Measurements from ENCODE around the gene SULT4A1. TPM values are rescaled to one million over a fixed set of nuclear protein-coding genes. Genes with fewer than 3 reads are reported as not detected.

SULT4A1 gene
- polyA plus RNA-seq, 1 of the 3 experiments (the other 2 are of a cell fraction) = 3.9 TPM

- H4K20me1 ChIP-seq (ENCODE audit: insufficient read depth) = no peaks in the 10 kb centered on the region
These were observed 8.9 kb downstream of the SULT4A1 start for GRCh38 chr22:43853328-43853931.

More at GRCh38 chr22:43853328-43853931, 8.9 kb downstream of the SULT4A1 start:
- H3F3A ChIP-seq (replicated peaks; ENCODE audit: insufficient read depth) = no peaks in the 10 kb centered on the region
- no peak overlapping the region for H3K9ac ChIP-seq
- H3K36me3 ChIP-seq (replicated peaks in 1 of 2; ENCODE audit: control insufficient read depth in 1 of 2, insufficient read depth in 2 of 2, low read length in 1 of 2) = no peaks in the 10 kb centered on the region
- WGBS (ENCODE audit: low lambda C conversion rate) = 89% methylated on average over 3 of the region's 10 CpGs
- no peak for TF ChIP-seq USF2 (IDR thresholded peaks at IDR 0.05; ENCODE audit: borderline replicate concordance, low read depth, low read length)
- no peak for TF ChIP-seq FOSL2 (IDR thresholded peaks at IDR 0.05; ENCODE audit: borderline replicate concordance, low read depth)
- no peak for TF ChIP-seq EP300 (IDR thresholded peaks at IDR 0.05; ENCODE audit: borderline replicate concordance in 1 of 2, low read depth in 1 of 2, low read length in 1 of 2)
- TF ChIP-seq MAX (IDR thresholded peaks at IDR 0.05; ENCODE audit: low read depth) = no peak
- TF ChIP-seq CTCF (IDR thresholded peaks at IDR 0.05) = no peak
- TF ChIP-seq EZH2phosphoT487 (IDR thresholded peaks at IDR 0.05; ENCODE audit: borderline replicate concordance, low read depth) = no peak
- TF ChIP-seq USF1 (IDR thresholded peaks at IDR 0.05; ENCODE audit: borderline replicate concordance, low read depth) = no peak
- TF ChIP-seq GABPA (IDR thresholded peaks at IDR 0.05; ENCODE audit: low read depth) = no peak
- TF ChIP-seq NFIC (IDR thresholded peaks at IDR 0.05; ENCODE audit: borderline replicate concordance) = no peak
- no peak for TF ChIP-seq RXRA (IDR thresholded peaks at IDR 0.05; ENCODE audit: borderline replicate concordance, low read depth)
- TF ChIP-seq RCOR1 (IDR thresholded peaks at IDR 0.05; ENCODE audit: low read length) = no peak
- TF ChIP-seq JUND (IDR thresholded peaks at IDR 0.05) = no peak
- H2AFZ ChIP-seq (ENCODE audit: low read depth) = no peak overlapping the region
- H3K9me3 ChIP-seq = no peaks in the 10 kb centered on the region
- H3K4me1 ChIP-seq (ENCODE audit: control insufficient read depth in 1 of 2, insufficient read depth in 2 of 2, low read depth in 1 of 2, low read length in 1 of 2) = peaks cover 0 to 14% of the 10 kb centered on the region in 2 experiments; a peak in 1 of 4 replicates
- H3K4me3 ChIP-seq (ENCODE audit: low read depth in 2 of 2, low read length in 1 of 2) = no peak overlapping the region
- no peak overlapping the region for H3K4me2 ChIP-seq
- no peak overlapping the region for H3K27ac ChIP-seq (ENCODE audit: low read depth in 2 of 2, low read length in 1 of 2)
- no peaks in the 10 kb centered on the region for H3K27me3 ChIP-seq (ENCODE audit: insufficient read depth)
- peaks cover 3% of the 10 kb centered on the region; the same call in 1 of the 2 replicates for H3K79me2 ChIP-seq (ENCODE audit: insufficient read depth)
- DNase-seq = no peak
- H3K9me2 ChIP-seq = no peaks in the 10 kb centered on the region
- ChIA-PET POLR2A (no interaction called here), CTCF (interaction anchor here (0.8 to 1.2 kb wide), 2 partner anchors 9 to 25 kb away, joined by 3 read pairs; no protein-coding TSS in a partner anchor)

Measured in SK-N-SH (cell line).